IPS-15b (cell line): ENCODE results near the gene GOLGA6L6.
"Not testable (repeated sequence)": the region's sequence is repeated elsewhere in the genome, so short reads cannot be mapped to it uniquely, and the experiment has no call there.

ENCODE experiments used
- H3K27me3 ChIP-seq: one replicate; pipeline ENCODE4 v1.6.1; 2013; ENCODE audit warnings: low read length; ENCODE audit not compliant: control insufficient read depth, insufficient read depth
- H3K36me3 ChIP-seq: one replicate; pipeline ENCODE4 v1.6.1; 2013; ENCODE audit warnings: low read length; ENCODE audit not compliant: control insufficient read depth, insufficient read depth
- H3K4me1 ChIP-seq: one replicate; pipeline ENCODE4 v1.6.1; 2013; ENCODE audit warnings: mild to moderate bottlenecking, low read length; ENCODE audit not compliant: control insufficient read depth, insufficient read depth
- H3K4me3 ChIP-seq: one replicate; pipeline ENCODE4 v1.5.1; 2013; ENCODE audit warnings: low read depth, low read length
- H3K9ac ChIP-seq: one replicate; pipeline ENCODE4 v1.6.1; 2013; ENCODE audit warnings: low read depth, mild to moderate bottlenecking, low read length
- H3K9me3 ChIP-seq: one replicate; pipeline ENCODE4 v1.6.1; 2013; ENCODE audit warnings: mild to moderate bottlenecking, low read length; ENCODE audit not compliant: control insufficient read depth, insufficient read depth

The GOLGA6L6 gene

DNA sequence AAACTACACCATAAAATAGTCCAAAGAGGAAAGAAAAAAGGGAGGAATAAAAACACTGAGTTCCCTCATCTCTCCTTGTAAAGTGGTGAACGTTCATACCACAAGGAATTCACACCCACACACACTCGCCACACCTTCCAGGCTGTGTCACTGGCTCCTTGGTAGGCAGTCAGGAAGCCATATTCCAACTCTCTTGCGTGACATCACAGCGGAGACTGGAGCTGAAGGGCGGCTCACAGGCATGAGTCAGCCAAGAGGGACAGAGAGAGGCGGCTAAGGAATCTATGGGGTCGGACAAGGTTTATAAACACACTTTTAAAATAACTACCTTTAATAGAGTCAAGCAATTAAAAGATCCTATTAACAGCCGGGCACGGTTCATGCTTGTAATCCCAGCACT is 43.8 kb downstream of the GOLGA6L6 start:
- not testable (repeated sequence) for H3K27me3 ChIP-seq, H3K9ac ChIP-seq, H3K4me3 ChIP-seq, H3K4me1 ChIP-seq, H3K36me3 ChIP-seq, H3K9me3 ChIP-seq

GRCh38 chr15:20493035-20493434 is 48.6 kb downstream of the GOLGA6L6 start:
- H3K9ac ChIP-seq, H3K36me3 ChIP-seq, H3K4me1 ChIP-seq, H3K27me3 ChIP-seq, H3K9me3 ChIP-seq, H3K4me3 ChIP-seq: not testable (repeated sequence)

- not testable (repeated sequence) for H3K4me3 ChIP-seq, H3K4me1 ChIP-seq, H3K27me3 ChIP-seq, H3K36me3 ChIP-seq, H3K9ac ChIP-seq, H3K9me3 ChIP-seq
Observed at GRCh38 chr15:20492598-20492997, 49.0 kb downstream of the GOLGA6L6 start.

- H3K36me3 ChIP-seq, H3K9ac ChIP-seq, H3K9me3 ChIP-seq, H3K27me3 ChIP-seq, H3K4me1 ChIP-seq, H3K4me3 ChIP-seq: not testable (repeated sequence)
Observed at GRCh38 chr15:20489320-20489719, 52.3 kb downstream of the GOLGA6L6 start.
